LoVo (cell line): ENCODE measurements around the gene LINC01488.

Experiments used
- DNase-seq: peaks from one replicate; pipeline ENCODE4 v3.0.0-alpha.2; 2016; ENCODE audit warnings: low spot score

LINC01488 gene

GRCh38 chr11:69481393-69481844 lies at the start of gene LINC01488:
Gene LINC01488 (plus strand): TSS chr11:69481663.
- DNase-seq: no peak

- DNase-seq: no peak
Observed at GRCh38 chr11:69431893-69432738, 49.3 kb upstream of the LINC01488 start.

- no peak for DNase-seq
Observed at GRCh38 chr11:69433741-69434140, 47.7 kb upstream of the LINC01488 start.

GRCh38 chr11:69434471-69434931 lies 47.0 kb upstream of the LINC01488 start:
- DNase-seq: no peak

DNA sequence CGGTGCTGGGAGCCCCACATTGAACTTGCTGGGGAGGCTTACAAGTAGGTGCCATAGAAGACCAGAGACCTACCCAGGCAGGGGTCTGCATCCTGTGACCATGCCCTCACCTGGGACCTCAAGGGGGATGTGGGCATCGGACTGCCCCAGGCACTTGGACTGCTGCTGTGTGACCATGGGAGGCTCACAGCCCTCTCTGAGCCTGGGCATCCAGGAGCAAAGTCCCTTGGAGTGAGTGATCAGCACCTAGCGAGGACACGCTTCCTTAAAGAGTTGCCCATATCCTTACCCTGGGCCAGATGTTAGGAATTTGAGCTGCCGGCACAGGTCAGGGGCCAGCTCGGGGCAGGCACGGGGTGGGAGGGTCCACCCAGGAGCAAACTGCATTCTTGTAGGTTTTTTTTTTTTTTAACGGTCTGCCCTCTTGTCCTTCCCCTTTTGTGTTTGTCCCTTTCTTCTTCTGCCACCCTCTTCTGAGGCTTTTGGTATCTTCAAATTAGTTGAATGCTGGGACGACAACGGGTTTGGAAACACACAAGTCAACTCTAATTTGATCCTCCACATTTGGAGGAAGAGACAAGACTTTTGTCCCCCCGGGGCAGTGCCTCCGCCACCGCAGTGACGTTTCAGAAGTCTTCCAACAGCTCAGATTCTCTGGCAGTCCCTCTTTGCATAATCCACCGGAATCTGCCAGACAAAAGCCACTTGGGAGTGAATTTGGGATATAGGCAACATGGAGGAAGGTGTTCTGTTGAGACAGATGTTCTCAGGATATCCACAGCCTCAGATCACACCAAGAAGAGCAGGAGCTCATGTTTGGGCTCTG lies 46.1 kb upstream of the LINC01488 start:
- DNase-seq: no peak

DNA sequence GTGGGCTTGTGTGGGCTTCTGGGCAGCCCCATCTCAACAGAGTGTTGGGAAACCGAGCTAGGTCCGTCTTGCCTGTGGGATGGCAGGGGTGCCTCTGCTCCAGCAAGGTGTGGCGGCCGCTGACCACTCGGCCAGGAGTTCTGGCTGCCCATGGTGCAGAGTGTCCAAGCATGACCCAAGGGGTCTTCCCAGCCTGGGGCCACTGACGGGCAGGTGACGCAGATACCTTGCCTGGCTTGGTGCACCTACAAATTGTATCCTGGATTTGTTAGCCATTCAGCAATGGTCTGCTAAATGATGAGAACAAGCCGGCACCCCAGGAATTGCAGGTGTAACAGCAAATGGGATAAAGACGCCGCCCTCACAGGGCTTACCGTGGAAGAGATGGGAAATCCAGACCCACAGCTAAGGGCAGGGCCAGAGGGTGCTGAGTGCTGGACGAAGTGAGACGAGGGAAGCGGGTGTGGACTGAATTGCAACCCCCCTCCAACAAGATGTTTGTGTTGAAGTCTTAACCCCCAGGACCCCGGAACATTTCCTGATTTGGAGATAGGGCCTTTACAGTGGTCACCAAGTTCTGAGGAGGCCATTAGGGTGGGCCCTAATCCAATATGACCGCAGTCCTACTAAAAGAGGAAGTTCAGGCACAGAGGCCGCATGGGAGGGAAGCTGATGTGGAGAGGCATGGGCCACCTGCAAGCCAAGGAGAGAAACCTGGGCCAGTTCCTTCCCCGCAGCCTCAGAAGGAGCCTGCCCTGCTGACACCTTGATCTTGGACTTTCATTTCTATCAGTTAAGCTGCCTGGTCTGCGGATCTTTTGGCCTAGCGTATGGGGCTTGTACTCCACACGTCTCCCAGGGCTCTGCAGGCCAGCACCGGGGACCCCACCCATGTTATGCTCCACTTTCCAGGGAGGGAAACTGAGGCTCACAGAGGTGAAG lies 45.2 kb upstream of the LINC01488 start:
- DNase-seq: no peak

GRCh38 chr11:69437001-69437875 lies 44.2 kb upstream of the LINC01488 start:
- DNase-seq: peak; percentile 79

- DNase-seq: no peak
Observed at GRCh38 chr11:69437876-69438205, 43.6 kb upstream of the LINC01488 start.

DNA sequence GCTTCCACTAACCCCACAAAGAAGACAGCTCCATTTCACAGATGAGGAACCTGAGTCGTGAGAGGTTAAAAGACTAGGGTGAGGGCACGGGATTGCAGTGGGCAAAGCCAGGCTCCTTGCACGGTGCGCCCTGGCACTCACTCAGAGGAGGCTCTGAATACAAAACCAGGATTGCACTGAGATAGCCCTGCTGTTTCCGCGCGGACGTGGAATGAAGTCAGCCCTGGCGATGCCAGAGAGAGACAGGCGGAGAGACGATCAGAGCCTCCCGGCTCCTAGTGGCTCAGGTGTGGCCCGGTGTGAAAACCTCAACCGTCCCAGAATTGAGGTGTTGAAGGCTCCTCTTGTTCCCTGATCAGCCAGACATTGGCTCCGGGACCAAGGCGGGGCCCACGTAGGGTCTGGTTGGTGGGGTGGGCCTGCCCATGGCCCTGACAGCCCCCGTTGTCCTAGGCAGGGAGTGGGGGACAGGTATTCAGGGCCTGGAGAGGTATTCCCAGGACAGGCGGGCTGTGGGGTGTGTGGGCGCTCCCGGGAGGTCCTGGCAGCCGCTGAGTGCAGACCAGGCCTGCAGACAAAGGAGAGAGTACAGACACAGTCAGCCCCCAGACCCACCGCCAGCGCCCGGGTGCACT lies 43.1 kb upstream of the LINC01488 start:
- DNase-seq: no peak

DNA sequence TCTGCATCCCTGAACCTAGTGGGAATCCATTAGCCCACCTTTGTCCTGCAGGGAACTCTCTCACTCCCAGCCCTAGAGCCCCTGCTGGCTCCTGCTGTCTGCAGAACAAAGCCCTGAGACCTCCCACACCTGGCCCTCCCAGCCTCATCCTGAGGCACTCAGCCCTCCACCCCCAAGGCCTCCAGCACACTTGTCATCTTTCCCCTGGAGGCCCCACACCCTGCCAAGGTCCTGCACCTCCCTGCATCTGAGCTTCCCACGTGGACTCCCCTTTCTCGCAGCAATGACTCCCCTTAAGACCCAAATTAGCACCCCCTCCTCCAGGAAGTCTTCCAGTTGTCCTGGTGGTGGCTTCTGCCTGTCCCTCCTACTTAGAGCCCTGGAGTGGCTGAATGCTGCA lies 42.3 kb upstream of the LINC01488 start:
- DNase-seq: no peak

DNA sequence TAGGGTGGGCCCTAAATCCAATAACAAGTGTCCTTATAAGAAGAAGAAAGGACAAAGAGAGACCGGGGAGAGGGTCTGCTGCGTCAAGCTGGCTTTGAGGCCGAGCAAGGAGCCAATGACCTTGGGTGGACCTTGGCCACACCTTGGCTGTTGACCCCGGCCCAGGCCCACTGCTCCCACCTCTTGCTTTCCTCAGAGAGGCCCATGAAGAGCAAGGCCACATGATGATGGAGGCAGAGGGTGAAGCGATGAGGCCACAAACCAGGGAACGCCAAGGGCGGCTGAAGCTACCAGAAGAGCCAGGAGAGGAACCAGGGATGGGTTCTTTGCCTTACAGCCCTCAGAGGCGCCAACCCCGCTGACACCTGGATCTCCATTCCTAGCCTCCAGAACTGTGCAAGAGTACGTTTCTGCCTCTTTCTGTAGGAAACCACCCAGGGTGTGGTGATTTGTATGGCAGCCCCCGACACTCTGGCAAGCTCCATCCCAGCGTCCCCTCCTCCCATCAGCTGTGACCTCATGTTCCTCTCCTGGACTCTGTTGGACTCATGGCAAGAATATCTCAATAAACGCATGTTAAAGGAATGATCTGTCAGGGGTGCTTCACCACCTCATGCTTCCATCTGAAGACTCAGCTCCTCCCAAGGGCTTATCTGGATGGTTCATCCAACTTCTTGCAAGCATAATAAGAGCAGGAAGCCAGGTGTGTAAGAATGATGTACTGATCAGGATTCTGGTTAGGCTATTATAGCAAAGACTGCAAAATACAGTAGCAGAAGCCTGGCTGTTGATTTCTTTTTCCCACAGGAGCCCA lies 41.6 kb upstream of the LINC01488 start:
- DNase-seq: no peak

GRCh38 chr11:69440876-69441275 lies 40.6 kb upstream of the LINC01488 start:
- no peak for DNase-seq

DNA sequence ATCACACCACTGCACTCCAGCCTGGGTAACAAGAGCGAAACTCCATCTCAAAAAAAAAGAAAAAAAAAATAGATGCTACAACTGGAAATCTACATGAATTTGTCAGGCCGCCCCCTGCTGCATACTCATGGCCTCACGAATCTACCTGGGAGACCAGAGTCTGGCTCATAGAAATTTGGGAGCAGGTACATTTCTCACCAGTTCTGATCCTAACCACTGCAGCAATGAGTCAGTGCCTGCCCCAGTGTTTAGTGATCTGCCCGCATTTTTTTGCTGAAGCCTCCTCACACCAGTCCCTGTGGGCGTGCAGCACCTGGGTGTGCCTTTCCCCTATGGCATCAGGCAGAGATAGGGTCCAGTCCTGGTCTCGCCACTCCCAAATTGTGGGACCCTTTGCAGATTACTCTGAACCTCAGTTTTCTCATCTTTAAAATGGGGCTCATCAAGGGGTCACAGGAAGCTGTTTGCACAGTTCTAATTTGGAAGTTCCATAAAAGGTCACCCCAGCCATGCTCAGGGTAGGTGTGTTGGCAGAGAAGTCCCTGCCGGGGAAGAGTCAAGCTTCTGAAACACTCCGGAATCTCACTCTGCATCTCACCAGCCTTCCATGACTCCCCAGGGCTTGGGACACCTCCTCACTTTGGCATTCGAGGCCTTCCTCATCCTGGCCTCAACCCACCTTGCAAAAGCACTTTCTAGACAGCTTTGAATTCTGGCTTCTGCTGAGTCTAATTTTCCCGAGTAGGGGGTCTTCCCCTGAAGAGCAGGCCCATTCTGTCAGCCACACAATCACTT lies 39.3 kb upstream of the LINC01488 start:
- DNase-seq: no peak

- DNase-seq: no peak
Observed at GRCh38 chr11:69442807-69443137, 38.7 kb upstream of the LINC01488 start.

DNA sequence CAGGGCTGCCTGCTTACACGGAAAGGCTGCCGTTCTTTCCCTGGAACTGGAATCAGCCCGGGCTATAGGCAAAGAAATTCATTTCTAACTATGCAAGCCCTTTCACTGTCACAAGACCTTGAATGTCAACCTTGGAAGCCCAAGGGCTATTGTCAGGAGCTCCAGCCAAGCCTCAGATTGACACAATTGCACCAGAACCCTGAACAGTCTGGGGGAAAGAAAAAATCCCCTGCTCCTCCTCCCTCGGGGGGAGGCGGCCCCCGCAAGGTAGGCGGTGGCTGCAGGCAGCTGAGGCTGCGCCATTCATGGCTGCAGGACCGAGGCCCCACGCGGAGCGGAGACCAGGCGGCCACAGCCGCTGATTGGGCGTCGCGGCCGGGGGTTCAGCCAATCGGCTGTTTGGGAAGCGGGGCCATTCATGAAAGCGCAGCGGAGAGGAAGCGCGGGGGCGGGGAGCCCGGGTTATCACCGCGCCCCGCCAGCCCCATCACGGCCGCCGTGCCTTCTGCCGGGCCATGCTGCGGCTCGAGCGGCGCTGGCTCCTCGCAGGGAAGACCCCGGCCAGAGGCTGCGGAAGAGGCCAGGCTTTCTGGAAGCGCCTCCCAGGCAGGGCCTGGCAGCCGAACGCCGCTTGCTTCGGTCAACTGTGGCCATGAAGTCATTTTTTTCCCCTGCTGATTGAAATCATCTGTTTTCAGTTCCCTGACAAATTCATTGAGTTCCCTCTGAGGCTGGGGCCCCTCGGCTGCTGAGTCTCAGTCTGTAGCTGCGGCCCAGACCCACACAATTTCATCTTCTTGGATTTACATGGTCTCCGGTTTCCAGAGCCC lies 38.1 kb upstream of the LINC01488 start:
- DNase-seq: no peak

- no peak for DNase-seq
Observed at GRCh38 chr11:69443968-69444364, 37.5 kb upstream of the LINC01488 start.

DNA sequence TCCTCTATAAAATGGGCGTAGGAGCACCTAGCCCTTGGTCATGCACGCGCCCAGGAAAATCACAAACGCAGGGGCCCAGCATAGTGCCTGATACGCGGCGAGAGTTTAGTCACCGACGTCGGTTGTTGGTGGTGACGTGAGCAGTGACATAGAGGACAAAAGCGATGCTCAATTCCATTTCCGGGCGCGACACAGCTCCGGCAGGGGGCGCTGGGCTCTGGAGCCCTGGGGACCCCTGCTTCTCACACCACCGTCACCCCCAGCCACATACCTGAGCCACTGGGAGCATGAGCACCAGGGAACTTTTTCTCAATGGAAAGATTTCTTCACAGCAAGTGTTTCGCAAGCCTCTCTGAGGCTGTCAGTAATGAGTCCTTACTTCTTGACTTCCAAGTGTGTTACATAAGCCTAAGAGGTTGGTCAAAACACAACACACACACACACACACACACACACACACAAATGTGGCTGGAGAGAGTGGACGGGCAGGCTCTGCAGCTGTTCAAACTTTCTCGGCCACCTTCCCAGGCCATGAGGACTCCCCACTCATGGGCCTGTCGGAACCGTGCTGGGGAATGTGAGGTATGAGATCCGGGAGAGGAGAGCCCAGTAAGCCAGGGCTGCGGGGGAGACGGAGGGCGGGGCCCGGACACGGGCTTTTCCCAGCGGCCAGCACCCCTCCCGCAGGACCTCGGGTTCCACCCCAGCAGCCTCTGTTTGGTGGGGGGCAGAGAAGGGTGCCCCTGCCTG lies 36.9 kb upstream of the LINC01488 start:
- no peak for DNase-seq
